Stimulated activated memory B cell treated with anti-CD40 and anti-IgM and Interleukin-4, amounts not matched to agents 10 μg/mL and 1 μg/mL and 100 μg/mL, for 72 hours (primary cell): ENCODE data around the gene TEF.

ENCODE experiments used
- ATAC-seq: fragments of 150-1000 bp; cut with Tn5 transposase; 2 replicates; pipeline ENCODE4 v1.10.0; 2021
- H3K27ac Mint-ChIP-seq: one replicate; pipeline ENCODE4 v1.8.0; 2022; ENCODE audit warnings: mild to moderate bottlenecking, mixed read lengths
- H3K27me3 Mint-ChIP-seq: one replicate; pipeline ENCODE4 v1.8.0; 2022; ENCODE audit warnings: mixed read lengths
- H3K36me3 Mint-ChIP-seq: one replicate; pipeline ENCODE4 v1.8.0; 2022; ENCODE audit warnings: mixed read lengths
- H3K4me1 Mint-ChIP-seq: one replicate; pipeline ENCODE4 v1.8.0; 2022; ENCODE audit warnings: mixed read lengths
- H3K4me3 Mint-ChIP-seq: one replicate; pipeline ENCODE4 v1.8.0; 2022; ENCODE audit warnings: mild to moderate bottlenecking, moderate library complexity, mixed read lengths
- H3K9me3 Mint-ChIP-seq: one replicate; pipeline ENCODE4 v1.8.0; 2022; ENCODE audit warnings: mixed read lengths

Gene TEF

DNA sequence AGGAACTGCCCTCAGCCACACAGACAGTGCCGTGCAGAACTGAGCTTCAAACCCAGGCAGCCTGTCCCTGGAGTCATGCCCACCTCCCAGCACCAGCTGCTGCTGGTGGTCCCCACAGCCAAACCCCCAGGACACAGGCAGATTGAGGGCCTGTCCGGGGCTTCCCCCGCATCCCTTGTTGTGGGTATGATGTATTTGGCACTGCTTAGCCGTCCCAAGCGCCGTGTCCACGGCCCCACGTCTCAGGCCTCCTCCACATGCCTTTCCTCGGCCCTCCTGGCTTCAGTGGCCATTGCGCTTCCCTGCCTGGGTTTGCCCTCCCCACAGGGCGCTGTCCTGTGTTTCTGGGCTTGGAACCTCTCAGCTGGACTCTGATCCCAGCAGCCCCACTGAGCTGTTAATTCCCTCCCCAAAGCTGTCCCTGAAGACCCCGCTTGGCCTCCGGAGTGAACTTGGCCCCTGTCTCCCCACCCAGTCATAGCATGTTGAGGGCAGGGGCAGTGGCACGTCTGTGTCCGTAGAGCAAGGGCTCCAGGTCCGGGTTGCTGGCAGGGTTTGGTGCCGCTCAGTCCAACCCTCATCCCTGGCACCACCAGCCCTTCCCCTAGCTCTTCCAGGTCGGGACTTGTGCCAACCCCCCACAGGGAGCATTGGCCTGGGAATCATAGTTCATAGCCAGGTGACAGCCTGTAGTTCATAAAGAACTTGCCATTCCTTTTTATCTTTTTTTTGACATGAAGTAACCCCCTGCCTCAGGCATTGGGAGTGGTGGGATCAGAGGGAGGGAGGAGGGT lies 34.5 kb upstream of the TEF start:
- H3K36me3 Mint-ChIP-seq, result peaks cover 74% of the 10 kb centered on the region
- H3K9me3 Mint-ChIP-seq, result no peaks in the 10 kb centered on the region
- H3K27me3 Mint-ChIP-seq, result no peaks in the 10 kb centered on the region
- ATAC-seq, result no peak
- no peak overlapping the region for H3K27ac Mint-ChIP-seq
- no peaks in the 10 kb centered on the region for H3K4me1 Mint-ChIP-seq
- H3K4me3 Mint-ChIP-seq, result no peak overlapping the region

DNA sequence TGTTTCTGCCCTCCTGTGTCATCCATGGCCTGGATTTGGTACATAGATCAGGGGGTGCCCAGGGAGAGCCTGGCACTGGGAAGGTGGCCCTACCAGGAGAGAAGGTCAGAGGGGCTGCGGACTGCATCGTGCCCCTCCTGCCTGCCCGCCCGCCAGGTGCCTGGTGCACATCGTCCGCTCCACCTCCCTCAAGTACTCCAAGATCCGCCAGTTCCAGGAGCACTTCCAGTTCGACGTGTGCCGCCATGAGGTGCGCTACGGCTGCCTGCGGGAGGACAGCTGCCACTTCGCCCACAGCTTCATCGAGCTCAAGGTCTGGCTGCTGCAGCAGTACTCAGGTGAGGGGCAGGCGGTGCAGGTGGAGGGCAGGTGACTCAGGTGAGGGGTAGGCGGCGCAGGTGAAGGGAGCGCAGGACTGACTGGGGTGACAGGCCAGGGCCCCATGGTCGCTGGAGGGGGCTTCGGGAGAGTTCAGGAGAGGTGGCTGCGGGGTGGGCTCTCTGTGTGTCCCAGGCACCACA lies 32.7 kb upstream of the TEF start:
- Mint-ChIP-seq H3K4me3 (no peak overlapping the region), H3K36me3 (peaks cover 73% of the 10 kb centered on the region), H3K9me3 (no peaks in the 10 kb centered on the region), H3K27me3 (no peaks in the 10 kb centered on the region), H3K4me1 (no peaks in the 10 kb centered on the region), H3K27ac (no peak overlapping the region)
- ATAC-seq, result no peak

DNA sequence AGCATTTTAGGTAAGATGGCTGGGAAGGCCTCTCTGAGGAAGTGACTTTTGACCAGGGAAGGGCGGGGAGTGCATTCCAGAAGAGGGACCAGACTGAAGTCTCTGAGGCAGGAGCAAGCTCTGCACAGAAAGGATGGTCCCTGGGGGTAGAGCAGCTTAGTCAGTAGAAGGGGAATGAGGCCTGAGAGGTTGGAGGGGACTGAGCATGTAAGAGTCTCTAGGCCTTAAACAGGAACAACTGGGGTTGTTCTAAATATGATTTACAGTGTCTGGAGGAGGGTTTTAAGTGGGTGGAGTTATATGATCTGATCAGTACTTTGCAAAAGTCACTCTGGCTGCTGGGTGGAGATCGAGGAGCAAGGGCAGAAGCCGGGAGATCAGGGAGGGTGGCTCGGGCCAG lies 31.7 kb upstream of the TEF start:
- Mint-ChIP-seq H3K27ac (no peak overlapping the region), H3K9me3 (no peaks in the 10 kb centered on the region), H3K36me3 (peaks cover 77% of the 10 kb centered on the region), H3K4me3 (no peak overlapping the region), H3K4me1 (no peaks in the 10 kb centered on the region), H3K27me3 (no peaks in the 10 kb centered on the region)
- no peak for ATAC-seq

DNA sequence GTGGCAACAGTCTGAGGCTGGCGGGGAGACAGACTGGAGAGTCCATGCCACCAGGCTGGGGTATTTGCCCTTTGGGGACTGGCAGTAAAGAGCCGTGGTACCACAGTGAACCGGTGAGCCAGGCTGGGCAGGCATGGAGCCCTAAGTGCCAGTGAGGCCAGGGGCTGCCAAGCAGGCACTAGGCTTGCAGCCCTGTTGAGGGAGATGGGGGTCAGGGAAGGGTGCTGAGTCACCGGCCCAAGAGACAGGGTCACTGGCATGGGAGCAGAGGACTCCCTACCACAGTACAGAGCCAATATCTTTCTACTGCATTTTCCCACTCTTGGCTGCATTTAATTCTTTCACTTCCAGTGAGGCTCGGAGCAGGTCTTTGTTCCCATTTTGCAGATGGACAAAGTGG lies 30.7 kb upstream of the TEF start:
- Mint-ChIP-seq H3K4me3 (no peak overlapping the region), H3K27ac (no peak overlapping the region), H3K9me3 (no peaks in the 10 kb centered on the region), H3K4me1 (no peaks in the 10 kb centered on the region), H3K36me3 (peaks cover 85% of the 10 kb centered on the region), H3K27me3 (no peaks in the 10 kb centered on the region)
- no peak for ATAC-seq

DNA sequence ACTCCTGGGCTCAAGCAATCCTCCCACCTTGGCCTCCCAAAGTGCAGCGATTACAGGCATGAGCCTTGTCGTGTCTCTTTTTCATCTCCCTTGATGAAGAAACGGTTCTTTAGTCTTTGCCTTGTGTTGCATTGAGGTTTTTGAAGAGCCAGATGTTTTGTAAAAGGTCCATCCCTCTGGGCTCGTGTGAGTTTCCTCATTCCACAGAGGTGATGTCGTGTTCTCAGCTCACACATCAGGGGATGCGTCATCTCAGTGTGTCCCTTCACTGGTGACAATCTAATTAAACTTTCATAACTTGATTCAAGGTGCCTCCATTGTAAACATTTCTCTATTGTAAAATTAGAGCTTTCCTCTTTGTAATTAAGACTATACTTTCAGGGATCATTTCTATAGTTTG lies 29.7 kb upstream of the TEF start:
- Mint-ChIP-seq H3K27me3 (no peaks in the 10 kb centered on the region), H3K27ac (no peak overlapping the region), H3K9me3 (no peaks in the 10 kb centered on the region), H3K4me3 (no peak overlapping the region), H3K4me1 (no peaks in the 10 kb centered on the region), H3K36me3 (peaks cover 82% of the 10 kb centered on the region)
- no peak for ATAC-seq

DNA sequence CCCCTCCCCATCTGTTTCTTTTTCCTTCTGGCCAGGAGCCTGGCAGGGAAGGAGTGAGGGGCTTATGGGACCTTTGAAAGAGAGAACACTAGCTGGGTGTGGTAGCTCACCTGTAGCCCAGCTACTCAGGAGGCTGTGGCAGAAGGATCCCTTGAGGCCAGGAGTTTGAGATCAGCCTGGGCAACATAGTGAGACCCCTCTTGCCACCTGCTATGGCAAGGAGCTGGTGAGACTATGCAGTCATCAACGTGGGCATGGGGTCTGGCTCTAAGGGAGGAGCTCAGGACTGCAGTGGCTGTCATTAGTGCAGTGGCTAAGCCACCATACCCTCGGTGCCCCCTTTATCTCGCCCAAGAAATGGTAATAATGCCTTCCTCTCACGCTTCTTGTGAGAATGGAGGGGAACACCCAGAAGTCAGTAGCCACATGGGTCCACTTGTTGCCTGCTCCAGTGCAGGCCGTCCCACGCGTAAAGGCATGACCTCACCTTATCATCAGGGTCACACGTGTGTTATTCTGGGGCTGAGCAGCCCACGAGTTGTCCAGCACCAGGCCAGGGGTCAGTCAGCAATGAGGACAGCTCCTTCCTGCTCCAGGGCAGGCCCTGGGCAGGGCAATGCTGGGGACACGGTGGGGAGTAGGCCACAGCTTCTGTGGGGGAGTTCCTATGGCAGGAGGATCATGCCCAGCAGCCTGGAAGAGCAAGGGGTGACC lies 27.7 kb upstream of the TEF start:
- Mint-ChIP-seq H3K27ac (no peak overlapping the region), H3K4me1 (no peaks in the 10 kb centered on the region), H3K4me3 (no peak overlapping the region), H3K27me3 (no peaks in the 10 kb centered on the region), H3K36me3 (peaks cover 76% of the 10 kb centered on the region), H3K9me3 (no peaks in the 10 kb centered on the region)
- ATAC-seq, result no peak

DNA sequence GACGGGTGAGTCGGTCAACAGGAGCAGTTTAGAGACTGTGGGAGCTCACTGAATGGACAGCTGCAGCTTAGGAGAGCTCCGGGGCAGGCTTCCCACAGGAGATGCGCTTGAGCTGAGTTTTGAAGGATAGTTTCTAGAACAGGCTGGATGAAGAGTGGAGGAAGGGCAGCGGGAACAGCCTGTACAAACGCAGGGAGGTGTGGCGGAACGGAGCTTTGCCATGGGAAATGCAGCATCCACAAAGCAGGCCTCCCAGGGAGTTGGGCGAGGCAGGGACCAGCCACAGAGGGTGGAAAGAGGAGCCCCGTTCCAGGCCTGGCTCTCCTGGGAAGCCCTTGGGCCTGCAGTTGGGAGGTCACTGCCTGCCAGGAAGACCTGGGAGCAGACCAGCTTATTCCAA lies 26.8 kb upstream of the TEF start:
- no peak overlapping the region for H3K27ac Mint-ChIP-seq
- no peaks in the 10 kb centered on the region for H3K27me3 Mint-ChIP-seq
- H3K4me1 Mint-ChIP-seq, result no peaks in the 10 kb centered on the region
- H3K36me3 Mint-ChIP-seq, result peaks cover 77% of the 10 kb centered on the region
- ATAC-seq, result no peak
- no peak overlapping the region for H3K4me3 Mint-ChIP-seq
- no peaks in the 10 kb centered on the region for H3K9me3 Mint-ChIP-seq

DNA sequence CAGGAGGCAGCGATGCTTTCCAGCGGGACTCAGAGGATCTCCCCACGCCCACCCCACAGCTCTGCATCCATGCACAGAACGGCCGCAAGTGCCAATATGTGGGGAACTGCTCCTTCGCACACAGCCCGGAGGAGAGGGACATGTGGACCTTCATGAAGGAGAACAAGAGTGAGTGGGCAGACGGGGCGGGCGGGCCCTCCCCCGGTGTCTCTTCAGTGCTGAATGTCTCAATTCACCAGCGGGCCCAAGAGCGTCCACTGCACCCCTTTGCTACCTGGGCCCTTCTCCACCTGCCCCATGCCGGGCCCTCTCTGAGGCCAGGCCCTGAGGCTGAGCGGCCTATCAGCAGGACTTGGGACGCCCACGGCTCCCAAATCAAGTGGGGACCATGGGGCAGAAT lies 25.8 kb upstream of the TEF start:
- Mint-ChIP-seq H3K4me3 (no peak overlapping the region), H3K36me3 (peaks cover 73% of the 10 kb centered on the region), H3K27ac (no peak overlapping the region), H3K4me1 (no peaks in the 10 kb centered on the region), H3K9me3 (no peaks in the 10 kb centered on the region), H3K27me3 (no peaks in the 10 kb centered on the region)
- ATAC-seq, result no peak

DNA sequence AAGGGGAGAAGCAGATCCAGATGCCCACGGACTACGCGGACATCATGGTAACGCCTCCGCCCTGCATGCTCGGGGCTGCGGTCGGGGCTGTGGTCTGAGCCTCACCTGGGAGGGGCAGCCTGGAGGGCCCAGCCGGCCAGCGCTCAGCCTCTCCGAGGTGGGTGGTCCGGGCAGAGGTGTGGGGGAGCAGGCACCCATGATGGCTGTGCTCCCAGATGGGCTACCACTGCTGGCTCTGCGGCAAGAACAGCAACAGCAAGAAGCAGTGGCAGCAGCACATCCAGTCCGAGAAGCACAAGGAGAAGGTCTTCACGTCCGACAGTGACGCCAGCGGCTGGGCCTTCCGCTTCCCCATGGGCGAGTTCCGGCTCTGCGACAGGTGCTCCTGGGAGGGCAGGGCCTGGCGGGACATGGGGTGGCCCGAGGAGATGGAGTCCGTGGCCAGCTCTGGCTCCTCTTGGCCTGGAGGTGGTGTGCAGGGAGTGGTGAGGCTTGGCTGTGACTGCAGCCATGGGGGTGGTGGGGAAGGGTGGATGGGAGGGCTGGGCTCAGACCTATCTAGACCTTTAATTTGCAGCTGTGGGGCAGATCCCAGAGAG lies 25.2 kb upstream of the TEF start:
- Mint-ChIP-seq H3K4me1 (no peaks in the 10 kb centered on the region), H3K27me3 (no peaks in the 10 kb centered on the region), H3K27ac (no peak overlapping the region), H3K4me3 (no peak overlapping the region), H3K36me3 (peaks cover 70% of the 10 kb centered on the region), H3K9me3 (no peaks in the 10 kb centered on the region)
- no peak for ATAC-seq

DNA sequence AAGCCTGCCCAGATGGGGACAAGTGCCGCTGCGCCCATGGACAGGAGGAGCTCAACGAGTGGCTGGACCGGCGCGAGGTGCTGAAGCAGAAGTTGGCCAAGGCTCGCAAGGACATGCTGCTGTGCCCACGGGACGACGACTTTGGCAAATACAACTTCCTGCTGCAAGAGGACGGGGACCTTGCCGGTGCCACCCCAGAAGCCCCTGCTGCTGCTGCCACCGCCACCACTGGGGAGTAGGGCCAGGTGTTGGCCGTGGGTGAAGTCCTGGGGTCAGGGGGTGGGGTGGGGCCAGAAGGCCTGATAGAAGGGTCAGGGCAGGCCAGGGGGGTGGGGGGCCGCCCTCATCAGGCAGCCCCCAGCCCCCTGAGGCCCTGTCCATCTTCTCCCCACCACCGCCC lies 24.6 kb upstream of the TEF start:
- H3K36me3 Mint-ChIP-seq, result peaks cover 65% of the 10 kb centered on the region
- ATAC-seq, result peak; percentile 25
- no peaks in the 10 kb centered on the region for H3K9me3 Mint-ChIP-seq
- no peak overlapping the region for H3K27ac Mint-ChIP-seq
- H3K4me1 Mint-ChIP-seq, result no peaks in the 10 kb centered on the region
- H3K27me3 Mint-ChIP-seq, result no peaks in the 10 kb centered on the region
- no peak overlapping the region for H3K4me3 Mint-ChIP-seq

DNA sequence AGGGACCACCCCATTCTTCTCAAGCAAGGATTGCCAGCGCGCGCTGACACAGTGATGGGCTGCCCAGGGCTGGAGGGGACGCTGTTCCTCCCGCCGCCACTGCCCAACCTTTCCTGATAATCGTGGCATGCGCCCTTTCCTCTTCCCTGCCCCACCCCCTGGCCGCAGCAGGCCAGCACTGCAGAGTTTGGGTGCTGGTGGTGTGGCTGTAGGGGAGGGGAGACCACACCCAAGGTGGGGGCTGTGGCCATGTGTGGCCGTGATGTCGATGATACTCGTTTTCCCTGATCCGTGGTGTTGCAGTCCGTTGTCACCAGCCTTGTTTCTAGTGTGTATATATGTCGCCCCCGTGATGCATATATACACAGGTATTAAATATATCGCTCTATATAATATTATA lies 22.8 kb upstream of the TEF start:
- H3K4me3 Mint-ChIP-seq, result no peak overlapping the region
- H3K36me3 Mint-ChIP-seq, result peaks cover 49% of the 10 kb centered on the region
- H3K27me3 Mint-ChIP-seq, result no peaks in the 10 kb centered on the region
- H3K9me3 Mint-ChIP-seq, result no peaks in the 10 kb centered on the region
- no peaks in the 10 kb centered on the region for H3K4me1 Mint-ChIP-seq
- H3K27ac Mint-ChIP-seq, result no peak overlapping the region
- no peak for ATAC-seq

DNA sequence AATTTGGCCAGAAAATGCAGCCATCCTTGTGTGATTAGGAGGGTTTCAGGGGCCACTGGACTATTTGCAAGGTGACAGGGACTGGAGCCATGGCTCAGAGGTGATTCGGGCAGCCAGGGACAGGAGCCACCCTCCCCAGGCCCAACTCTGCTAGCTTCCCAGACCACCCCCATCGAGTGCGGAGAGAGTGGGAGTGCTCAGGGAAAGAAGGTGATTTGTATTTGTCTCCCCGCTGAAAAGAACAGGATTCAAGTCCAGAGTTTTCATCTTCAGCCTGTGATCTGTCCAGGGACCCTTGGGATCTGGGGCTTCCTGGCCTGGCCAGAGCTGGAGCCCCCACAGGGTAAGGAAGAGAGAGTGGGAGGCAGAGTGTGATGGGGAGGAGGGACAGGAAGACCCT lies 22.4 kb upstream of the TEF start:
- no peak overlapping the region for H3K27ac Mint-ChIP-seq
- peaks cover 45% of the 10 kb centered on the region for H3K36me3 Mint-ChIP-seq
- ATAC-seq, result no peak
- no peak overlapping the region for H3K4me3 Mint-ChIP-seq
- H3K27me3 Mint-ChIP-seq, result no peaks in the 10 kb centered on the region
- H3K9me3 Mint-ChIP-seq, result no peaks in the 10 kb centered on the region
- H3K4me1 Mint-ChIP-seq, result no peaks in the 10 kb centered on the region

DNA sequence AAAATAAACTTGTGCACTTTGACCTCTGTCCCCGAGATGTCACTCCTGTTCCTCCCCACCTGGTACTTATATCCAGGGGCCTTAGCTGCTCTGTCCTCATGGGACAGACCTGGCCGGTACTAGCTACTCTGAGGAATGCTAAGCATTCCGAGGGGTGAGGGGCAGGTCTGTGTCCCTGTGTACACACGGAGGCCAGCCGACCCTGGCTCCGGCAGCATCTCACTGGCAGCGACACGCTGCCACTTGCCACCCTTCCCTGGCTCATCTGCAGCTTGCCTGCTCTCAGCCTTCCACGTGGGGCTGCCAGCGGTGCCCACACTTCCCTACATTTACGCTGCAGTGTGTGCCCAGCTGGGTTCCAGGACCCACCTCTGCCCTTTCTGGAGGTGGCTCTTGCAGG lies 21.6 kb upstream of the TEF start:
- Mint-ChIP-seq H3K9me3 (no peaks in the 10 kb centered on the region), H3K4me3 (no peak overlapping the region), H3K27ac (no peak overlapping the region), H3K27me3 (no peaks in the 10 kb centered on the region), H3K4me1 (no peaks in the 10 kb centered on the region), H3K36me3 (peaks cover 37% of the 10 kb centered on the region)
- ATAC-seq, result no peak

DNA sequence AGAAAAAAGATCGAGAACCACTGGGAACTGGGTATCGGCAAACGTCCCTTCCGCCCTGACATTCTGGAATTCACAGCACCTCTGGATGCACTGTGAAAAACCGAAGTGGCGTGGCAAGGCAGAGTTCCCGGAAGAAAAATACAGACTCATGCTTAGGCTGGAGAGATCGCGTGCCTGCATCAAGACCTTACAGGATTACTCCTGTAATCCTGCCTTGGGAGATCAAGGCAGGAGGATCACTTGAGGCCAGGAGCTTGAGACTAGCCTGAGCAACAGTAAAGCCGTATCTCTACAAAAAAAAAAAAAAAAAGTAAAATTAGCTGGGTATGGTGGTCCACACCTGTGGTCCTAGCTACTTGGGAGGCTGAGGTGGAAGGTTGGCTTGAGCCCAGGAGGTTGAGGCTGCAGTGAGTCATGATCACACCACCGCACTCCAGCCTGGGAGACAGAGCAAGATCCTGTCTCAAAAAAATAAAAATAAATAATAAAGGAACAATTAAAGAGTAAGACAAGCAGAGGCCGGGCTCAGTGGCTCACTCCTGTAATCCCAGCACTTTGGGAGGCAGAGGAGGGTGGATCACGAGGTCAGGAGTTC lies 19.9 kb upstream of the TEF start:
- no peaks in the 10 kb centered on the region for H3K4me1 Mint-ChIP-seq
- no peaks in the 10 kb centered on the region for H3K27me3 Mint-ChIP-seq
- H3K36me3 Mint-ChIP-seq, result peaks cover 27% of the 10 kb centered on the region
- H3K4me3 Mint-ChIP-seq, result no peak overlapping the region
- ATAC-seq, result no peak
- no peak overlapping the region for H3K27ac Mint-ChIP-seq
- H3K9me3 Mint-ChIP-seq, result no peaks in the 10 kb centered on the region

DNA sequence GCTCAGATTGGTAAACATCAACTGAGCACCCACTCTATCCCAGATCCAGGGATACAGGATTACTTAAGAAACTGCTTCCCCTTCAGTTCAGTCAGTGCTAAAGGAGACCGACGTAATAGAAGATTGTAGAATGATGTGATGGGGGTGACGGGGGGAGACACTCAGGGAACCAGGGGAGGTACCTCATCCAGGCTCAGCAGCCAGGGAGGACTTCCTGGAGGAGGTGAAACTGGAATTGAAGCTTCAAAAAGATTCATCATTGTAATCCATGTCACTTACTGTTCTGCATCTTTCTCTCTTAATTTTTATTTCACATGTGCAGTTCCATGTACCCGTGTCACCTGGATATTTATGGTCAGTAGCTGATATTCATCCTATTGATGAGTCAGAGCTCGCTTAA lies 19.1 kb upstream of the TEF start:
- H3K4me1 Mint-ChIP-seq, result no peaks in the 10 kb centered on the region
- H3K36me3 Mint-ChIP-seq, result peaks cover 27% of the 10 kb centered on the region
- H3K27ac Mint-ChIP-seq, result no peak overlapping the region
- H3K9me3 Mint-ChIP-seq, result no peaks in the 10 kb centered on the region
- no peak for ATAC-seq
- H3K4me3 Mint-ChIP-seq, result no peak overlapping the region
- peaks cover 2% of the 10 kb centered on the region for H3K27me3 Mint-ChIP-seq
